B cell (primary cell): ENCODE results near the gene MAPKBP1.

Experiments
- EZH2 ChIP-seq: IDR thresholded peaks from 2 replicates; pipeline ENCODE4 v1.6.1; 2012; ENCODE audit warnings: borderline replicate concordance, low read depth, mild to moderate bottlenecking, moderate library complexity, low read length; ENCODE audit not compliant: insufficient read depth, poor library complexity, severe bottlenecking
- TF ChIP-seq, protein P1 (sequence below): fragments of 200-600 bp; IDR thresholded peaks from one replicate; pipeline ENCODE4 v1.8.0; 2022; ENCODE audit warnings: antibody characterized with exemption, mild to moderate bottlenecking

DNA sequence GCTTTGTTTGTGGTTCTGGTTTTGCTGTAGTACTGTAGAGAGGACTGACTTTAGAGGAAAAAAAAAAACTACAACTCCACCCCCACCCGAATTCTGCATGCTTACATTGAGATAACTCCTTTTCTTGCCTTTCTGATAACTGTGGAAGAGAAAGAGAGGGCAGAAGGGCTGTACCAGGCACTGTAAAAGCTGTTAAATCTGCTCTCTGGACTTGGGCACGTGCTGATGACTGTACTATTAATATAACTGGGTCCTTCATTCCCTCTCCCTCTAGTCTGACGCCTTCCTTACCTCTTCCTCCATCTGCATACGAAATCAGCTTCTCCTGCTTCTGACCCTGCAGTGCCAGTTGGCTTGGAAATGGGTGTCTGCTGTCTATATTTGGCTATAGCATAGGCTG, 15.0 kb downstream of the MAPKBP1 start:
- TF ChIP-seq, protein P1, sequence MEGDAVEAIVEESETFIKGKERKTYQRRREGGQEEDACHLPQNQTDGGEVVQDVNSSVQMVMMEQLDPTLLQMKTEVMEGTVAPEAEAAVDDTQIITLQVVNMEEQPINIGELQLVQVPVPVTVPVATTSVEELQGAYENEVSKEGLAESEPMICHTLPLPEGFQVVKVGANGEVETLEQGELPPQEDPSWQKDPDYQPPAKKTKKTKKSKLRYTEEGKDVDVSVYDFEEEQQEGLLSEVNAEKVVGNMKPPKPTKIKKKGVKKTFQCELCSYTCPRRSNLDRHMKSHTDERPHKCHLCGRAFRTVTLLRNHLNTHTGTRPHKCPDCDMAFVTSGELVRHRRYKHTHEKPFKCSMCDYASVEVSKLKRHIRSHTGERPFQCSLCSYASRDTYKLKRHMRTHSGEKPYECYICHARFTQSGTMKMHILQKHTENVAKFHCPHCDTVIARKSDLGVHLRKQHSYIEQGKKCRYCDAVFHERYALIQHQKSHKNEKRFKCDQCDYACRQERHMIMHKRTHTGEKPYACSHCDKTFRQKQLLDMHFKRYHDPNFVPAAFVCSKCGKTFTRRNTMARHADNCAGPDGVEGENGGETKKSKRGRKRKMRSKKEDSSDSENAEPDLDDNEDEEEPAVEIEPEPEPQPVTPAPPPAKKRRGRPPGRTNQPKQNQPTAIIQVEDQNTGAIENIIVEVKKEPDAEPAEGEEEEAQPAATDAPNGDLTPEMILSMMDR: no peak
- no peak for TF ChIP-seq EZH2
